Effector memory CD8-positive, alpha-beta T cell (primary cell): Measurements from ENCODE around the gene VPS41.

Source experiments
- ATAC-seq: fragments of 150-1000 bp; cut with Tn5 transposase; replicated peaks from 2 replicates; pipeline ENCODE4 v1.10.0; 2021; ENCODE audit warnings: mild to moderate bottlenecking, moderate library complexity
- DNase-seq, 3 experiments: peaks; one replicate each; pipeline ENCODE4 v3.0.0; 2021
- H3K27ac Mint-ChIP-seq, 2 donors: one replicate each; pipeline ENCODE4 v1.8.0; 2022; ENCODE audit warnings: mild to moderate bottlenecking in 2 of 2, mixed read lengths in 2 of 2, moderate library complexity in 2 of 2
- H3K27me3 Mint-ChIP-seq, 2 donors: one replicate each; pipeline ENCODE4 v1.8.0; 2022; ENCODE audit warnings: mixed read lengths in 2 of 2
- H3K36me3 Mint-ChIP-seq: one replicate; pipeline ENCODE4 v1.8.0; 2022; ENCODE audit warnings: mild to moderate bottlenecking, moderate library complexity, mixed read lengths; ENCODE audit not compliant: insufficient read depth
- H3K4me1 Mint-ChIP-seq, 2 donors: one replicate each; pipeline ENCODE4 v1.8.0; 2022; ENCODE audit warnings: low read depth in 2 of 2, mixed read lengths in 2 of 2
- H3K4me3 Mint-ChIP-seq, 2 donors: one replicate each; pipeline ENCODE4 v1.8.0; 2022; ENCODE audit warnings: mild to moderate bottlenecking in 2 of 2, mixed read lengths in 2 of 2, moderate library complexity in 2 of 2
- H3K9me3 Mint-ChIP-seq, 2 donors: one replicate each; pipeline ENCODE4 v1.8.0; 2022; ENCODE audit warnings: mixed read lengths in 2 of 2

The VPS41 gene

GRCh38 chr7:38674513-38674912, 234.5 kb downstream of the VPS41 start:
- peaks cover 0 to 5% of the 10 kb centered on the region in 2 donors for H3K4me1 Mint-ChIP-seq
- no peaks in the 10 kb centered on the region for H3K9me3 Mint-ChIP-seq
- no peak overlapping the region for H3K4me3 Mint-ChIP-seq
- no peak overlapping the region for H3K27ac Mint-ChIP-seq
- peaks cover 20 to 31% of the 10 kb centered on the region in 2 donors for H3K27me3 Mint-ChIP-seq
- H3K36me3 Mint-ChIP-seq = no peaks in the 10 kb centered on the region
- DNase-seq (no peak), ATAC-seq (no peak)

- no peaks in the 10 kb centered on the region for H3K9me3 Mint-ChIP-seq
- H3K4me1 Mint-ChIP-seq = peaks cover 0 to 5% of the 10 kb centered on the region in 2 donors
- ATAC-seq (no peak), DNase-seq (no peak)
- H3K27ac Mint-ChIP-seq = no peak overlapping the region
- no peaks in the 10 kb centered on the region for H3K36me3 Mint-ChIP-seq
- peaks cover 25 to 35% of the 10 kb centered on the region in 2 donors for H3K27me3 Mint-ChIP-seq
- H3K4me3 Mint-ChIP-seq = no peak overlapping the region
These were observed 235.2 kb downstream of the VPS41 start for GRCh38 chr7:38673795-38674194.
